T-helper 17 cell (primary cell): ENCODE data around the gene CDC42. TPM values are rescaled to one million over a fixed set of nuclear protein-coding genes. Genes with fewer than 3 reads are reported as not detected.
"Not testable (repeated sequence)": the region's sequence is repeated elsewhere in the genome, so short reads cannot be mapped to it uniquely, and the experiment has no call there.

Experiments
- ATAC-seq: fragments of 150-1000 bp; cut with Tn5 transposase; 2 replicates; pipeline ENCODE4 v1.10.0; 2021; ENCODE audit warnings: mild to moderate bottlenecking, moderate library complexity
- DNase-seq, 3 donors: peaks; one replicate each; pipeline versions ENCODE4 v3.0.0 to v3.0.0-alpha.2; 2020 to 2021
- H3K9me3 ChIP-seq: one replicate; pipeline ENCODE4 v1.7.0; 2013; ENCODE audit warnings: low read length, mild to moderate bottlenecking; ENCODE audit not compliant: control insufficient read depth, poor library complexity, severe bottlenecking
- H3K27ac Mint-ChIP-seq: one replicate; pipeline ENCODE4 v1.8.0; 2022; ENCODE audit warnings: mild to moderate bottlenecking, moderate library complexity, mixed read lengths
- H3K27me3 Mint-ChIP-seq: one replicate; pipeline ENCODE4 v1.8.0; 2022; ENCODE audit warnings: mixed read lengths
- H3K36me3 Mint-ChIP-seq: one replicate; pipeline ENCODE4 v1.8.0; 2022; ENCODE audit warnings: low read depth, mixed read lengths
- H3K4me1 Mint-ChIP-seq: one replicate; pipeline ENCODE4 v1.8.0; 2022; ENCODE audit warnings: mild to moderate bottlenecking, mixed read lengths
- H3K4me3 Mint-ChIP-seq: one replicate; pipeline ENCODE4 v1.8.0; 2022; ENCODE audit warnings: mild to moderate bottlenecking, moderate library complexity, mixed read lengths
- total RNA-seq, 4 donors: library from RNA in 2 of 4; stranded (reverse) in 2 of 4; gene quantifications; one replicate each; pipeline ENCODE4 v1.2.3 and lab custom pipeline; 2022 to 2026

The CDC42 gene
- total RNA-seq, 2 donors from 2014 or later = 371 to 385 TPM

GRCh38 chr1:22092026-22092768 is 39.7 kb downstream of the CDC42 start:
- H3K36me3 Mint-ChIP-seq = peaks cover 12% of the 10 kb centered on the region
- DNase-seq, H3K9me3 ChIP-seq, H3K27me3 Mint-ChIP-seq: not testable (repeated sequence)
- ATAC-seq = peak; percentile 83
- H3K4me3 Mint-ChIP-seq = peak overlapping the region; percentile 7
- peaks cover 49% of the 10 kb centered on the region for H3K4me1 Mint-ChIP-seq
- peak overlapping the region; percentile 90 for H3K27ac Mint-ChIP-seq

- Mint-ChIP-seq H3K4me3 (peak overlapping the region; percentile 43), H3K4me1 (peaks cover 44% of the 10 kb centered on the region), H3K36me3 (peaks cover 8% of the 10 kb centered on the region), H3K27me3 (no peaks in the 10 kb centered on the region), H3K27ac (peak overlapping the region; percentile 90)
- no peak for DNase-seq
- ATAC-seq = no peak
- H3K9me3 ChIP-seq = no peaks in the 10 kb centered on the region
These were observed 41.0 kb downstream of the CDC42 start for GRCh38 chr1:22093513-22093912.

DNA sequence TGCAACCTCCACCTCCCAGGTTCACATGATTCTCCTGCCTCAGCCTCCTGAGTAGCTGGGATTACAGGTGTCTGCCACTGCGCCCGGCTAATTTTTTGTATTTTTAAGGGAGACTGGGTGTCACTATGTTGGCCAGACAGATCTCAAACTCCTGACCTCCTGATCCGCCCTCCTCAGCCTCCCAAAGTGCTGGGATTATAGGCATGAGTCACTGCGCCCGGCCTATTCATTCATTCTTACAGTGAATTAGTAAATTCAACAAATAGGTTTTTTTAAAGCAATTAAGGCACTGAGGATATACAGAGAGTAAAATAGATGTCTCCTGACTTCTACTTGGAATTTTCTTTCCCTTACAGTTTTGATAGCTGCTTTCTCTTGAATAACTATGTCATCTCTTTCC is 43.5 kb downstream of the CDC42 start:
- no peaks in the 10 kb centered on the region for H3K9me3 ChIP-seq
- Mint-ChIP-seq H3K4me1 (peaks cover 32% of the 10 kb centered on the region), H3K36me3 (peaks cover 4% of the 10 kb centered on the region), H3K4me3 (no peak overlapping the region), H3K27ac (peak overlapping the region; percentile 88), H3K27me3 (no peaks in the 10 kb centered on the region)
- ATAC-seq (no peak), DNase-seq (no peak)

DNA sequence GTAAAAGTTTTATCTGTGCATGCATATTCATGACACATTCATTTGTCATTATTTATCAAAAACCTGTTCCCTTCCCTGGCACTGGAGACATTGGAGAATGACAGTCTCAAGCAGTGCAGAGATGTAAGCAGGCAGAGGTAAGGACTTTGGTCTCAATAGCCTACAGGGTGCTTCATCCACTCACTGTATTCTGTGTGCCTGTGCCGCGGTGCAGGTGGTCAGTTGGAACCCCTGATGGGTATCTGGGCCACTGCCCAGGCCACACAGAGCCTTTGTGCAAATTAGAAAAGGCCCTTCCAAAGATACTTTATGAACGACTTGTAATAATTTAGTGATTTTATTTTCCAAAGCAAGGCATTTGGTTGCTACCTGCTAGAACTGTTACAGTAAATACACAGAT is 44.0 kb downstream of the CDC42 start:
- peaks cover 31% of the 10 kb centered on the region for H3K4me1 Mint-ChIP-seq
- no peak overlapping the region for H3K4me3 Mint-ChIP-seq
- no peaks in the 10 kb centered on the region for H3K27me3 Mint-ChIP-seq
- DNase-seq (no peak), ATAC-seq (no peak)
- H3K9me3 ChIP-seq = no peaks in the 10 kb centered on the region
- H3K36me3 Mint-ChIP-seq = peaks cover 4% of the 10 kb centered on the region
- peak overlapping the region; percentile 88 for H3K27ac Mint-ChIP-seq

DNA sequence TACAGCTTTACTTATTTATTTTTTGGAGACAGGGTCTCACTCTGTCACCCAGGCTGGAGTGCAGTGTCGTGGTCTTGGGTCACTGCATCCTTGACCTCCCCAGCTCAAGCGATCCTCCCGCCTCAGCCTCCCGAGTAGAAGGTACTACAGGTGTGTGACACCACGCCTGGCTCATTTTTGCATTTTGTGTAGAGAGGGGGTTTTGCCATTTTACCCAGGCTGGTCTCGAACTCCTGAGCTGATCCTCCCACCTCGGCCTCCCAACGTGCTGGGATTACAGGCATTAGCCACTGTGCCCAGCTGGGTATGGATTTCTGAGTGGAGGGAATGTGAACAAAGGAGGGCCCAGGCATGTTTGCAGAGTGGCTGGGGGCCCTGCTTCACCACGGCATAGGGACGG is 46.2 kb downstream of the CDC42 start:
- no peaks in the 10 kb centered on the region for H3K9me3 ChIP-seq
- no peaks in the 10 kb centered on the region for H3K27me3 Mint-ChIP-seq
- ATAC-seq (no peak), DNase-seq (no peak)
- peaks cover 2% of the 10 kb centered on the region for H3K36me3 Mint-ChIP-seq
- no peak overlapping the region for H3K4me3 Mint-ChIP-seq
- H3K4me1 Mint-ChIP-seq = peaks cover 37% of the 10 kb centered on the region
- peak overlapping the region; percentile 88 for H3K27ac Mint-ChIP-seq

DNA sequence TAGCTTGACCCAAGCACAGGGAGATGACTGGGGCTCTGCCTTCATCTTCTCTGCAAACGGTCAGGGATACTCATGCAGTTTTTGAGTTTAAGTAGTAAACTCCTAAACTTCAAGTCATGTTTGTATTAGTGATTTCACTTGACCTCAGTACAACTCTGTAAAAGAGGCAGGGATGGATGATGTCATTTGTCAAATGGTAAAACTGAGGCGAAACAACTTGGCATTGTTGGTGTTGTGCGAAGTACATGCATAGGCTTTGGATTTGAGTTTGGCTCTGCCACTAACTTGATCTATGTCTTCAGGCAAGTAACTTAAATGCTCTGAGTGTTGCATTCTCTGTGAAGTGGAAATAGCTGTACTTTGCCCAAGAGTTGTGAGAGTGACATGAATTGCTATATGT is 47.7 kb downstream of the CDC42 start:
- ATAC-seq (no peak), DNase-seq (no peak)
- Mint-ChIP-seq H3K4me1 (peaks cover 49% of the 10 kb centered on the region), H3K27me3 (no peaks in the 10 kb centered on the region), H3K36me3 (peaks cover 2% of the 10 kb centered on the region), H3K4me3 (no peak overlapping the region), H3K27ac (peak overlapping the region; percentile 88)
- H3K9me3 ChIP-seq = no peaks in the 10 kb centered on the region

- H3K27ac Mint-ChIP-seq = peak overlapping the region; percentile 88
- H3K9me3 ChIP-seq = no peaks in the 10 kb centered on the region
- no peak for DNase-seq
- peaks cover 56% of the 10 kb centered on the region for H3K4me1 Mint-ChIP-seq
- ATAC-seq = no peak
- peaks cover 2% of the 10 kb centered on the region for H3K36me3 Mint-ChIP-seq
- H3K4me3 Mint-ChIP-seq = no peak overlapping the region
- no peaks in the 10 kb centered on the region for H3K27me3 Mint-ChIP-seq
These were observed 48.7 kb downstream of the CDC42 start for GRCh38 chr1:22101199-22101598.

GRCh38 chr1:22101995-22102394 is 49.5 kb downstream of the CDC42 start:
- Mint-ChIP-seq H3K4me3 (no peak overlapping the region), H3K4me1 (peaks cover 63% of the 10 kb centered on the region), H3K27ac (peak overlapping the region; percentile 91), H3K36me3 (peaks cover 2% of the 10 kb centered on the region), H3K27me3 (no peaks in the 10 kb centered on the region)
- H3K9me3 ChIP-seq = no peaks in the 10 kb centered on the region
- DNase-seq (no peak), ATAC-seq (no peak)

- peaks cover 60% of the 10 kb centered on the region for H3K4me1 Mint-ChIP-seq
- no peak for DNase-seq
- no peaks in the 10 kb centered on the region for H3K9me3 ChIP-seq
- H3K27me3 Mint-ChIP-seq = no peaks in the 10 kb centered on the region
- H3K27ac Mint-ChIP-seq = peak overlapping the region; percentile 91
- no peak overlapping the region for H3K4me3 Mint-ChIP-seq
- ATAC-seq = no peak
- peaks cover 2% of the 10 kb centered on the region for H3K36me3 Mint-ChIP-seq
These were observed 50.2 kb downstream of the CDC42 start for GRCh38 chr1:22102746-22103145.

DNA sequence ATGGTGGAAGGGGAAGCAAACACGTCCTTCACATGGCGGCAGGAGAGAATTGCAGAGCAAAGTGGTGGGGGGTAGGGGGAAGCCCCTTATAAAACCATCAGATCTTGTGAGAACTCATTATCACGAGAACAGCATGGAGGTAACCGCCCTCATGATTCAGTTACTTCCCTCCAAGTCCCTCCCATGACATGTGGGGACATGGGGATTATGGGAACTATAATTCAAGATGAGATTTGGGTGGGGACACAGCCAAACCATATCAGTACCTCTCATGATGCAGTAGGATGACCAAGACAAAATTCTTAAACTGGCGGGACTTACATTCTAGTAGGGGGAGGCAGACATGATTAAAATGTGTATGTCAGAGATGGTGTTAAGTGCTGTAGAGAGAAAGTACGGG is 51.6 kb downstream of the CDC42 start:
- H3K36me3 Mint-ChIP-seq = no peaks in the 10 kb centered on the region
- peak overlapping the region; percentile 73 for H3K4me3 Mint-ChIP-seq
- ATAC-seq (no peak), DNase-seq (no peak)
- H3K4me1 Mint-ChIP-seq = peaks cover 60% of the 10 kb centered on the region
- H3K27me3 Mint-ChIP-seq = no peaks in the 10 kb centered on the region
- no peaks in the 10 kb centered on the region for H3K9me3 ChIP-seq
- H3K27ac Mint-ChIP-seq = peak overlapping the region; percentile 91

- no peak for DNase-seq
- ATAC-seq = peak; percentile 79
These were observed 52.4 kb downstream of the CDC42 start for GRCh38 chr1:22104865-22105437.

DNA sequence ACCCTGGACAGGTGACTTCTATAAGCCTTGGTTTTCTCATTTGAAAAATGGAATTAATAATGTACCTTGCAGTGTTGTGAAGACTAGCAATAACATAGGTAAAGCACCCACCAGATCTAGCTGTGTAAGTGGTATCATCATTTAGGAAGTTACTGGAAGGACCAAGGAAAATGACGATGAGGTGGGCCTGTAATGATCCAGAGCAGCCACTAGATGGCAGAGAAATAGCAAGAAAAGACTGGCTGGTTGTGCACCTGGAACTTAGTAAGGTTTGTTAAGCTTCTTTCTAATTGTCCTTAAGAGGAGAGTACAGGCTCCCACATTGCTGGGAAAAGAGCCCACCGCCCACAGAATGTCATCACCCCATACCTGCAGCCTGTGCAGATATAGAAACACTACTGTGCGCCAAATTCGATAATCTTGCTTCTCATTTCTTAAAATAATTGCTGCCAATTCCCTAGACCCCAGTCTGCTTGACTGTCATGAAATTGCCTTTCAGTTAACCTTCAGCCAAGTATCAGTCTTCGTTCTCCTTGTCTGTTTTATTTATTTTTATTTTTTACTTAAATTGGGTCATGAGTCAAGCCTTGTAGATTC is 53.2 kb downstream of the CDC42 start:
- peak; percentile 69 for ATAC-seq

More at GRCh38 chr1:22104865-22105437, 52.4 kb downstream of the CDC42 start:
- no peaks in the 10 kb centered on the region for H3K9me3 ChIP-seq
- Mint-ChIP-seq H3K36me3 (no peaks in the 10 kb centered on the region), H3K4me3 (peak overlapping the region; percentile 73), H3K4me1 (peaks cover 59% of the 10 kb centered on the region), H3K27me3 (no peaks in the 10 kb centered on the region), H3K27ac (peak overlapping the region; percentile 91)

DNA sequence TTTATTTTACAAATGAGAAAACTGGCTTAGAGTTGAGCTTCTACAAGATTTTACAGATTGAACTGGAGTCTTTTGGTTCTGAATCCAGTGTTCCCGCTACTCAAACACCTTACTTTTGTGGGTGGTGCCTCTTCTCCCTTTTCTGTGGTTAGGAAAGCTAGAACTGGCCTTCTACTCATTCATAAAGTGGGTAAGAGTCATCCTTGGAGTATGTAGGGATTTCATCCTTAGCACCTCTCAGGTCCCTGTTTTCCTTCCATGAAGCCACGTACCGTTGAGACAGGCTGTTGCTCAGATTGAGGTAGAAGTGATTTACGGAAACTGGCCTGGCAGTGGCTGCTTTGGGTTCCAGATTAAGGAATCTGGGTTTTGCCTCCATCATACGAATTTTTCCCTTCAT is 54.6 kb downstream of the CDC42 start:
- DNase-seq (no peak), ATAC-seq (no peak)
- no peaks in the 10 kb centered on the region for H3K9me3 ChIP-seq
- H3K4me1 Mint-ChIP-seq = peaks cover 52% of the 10 kb centered on the region
- H3K4me3 Mint-ChIP-seq = no peak overlapping the region
- peak overlapping the region; percentile 91 for H3K27ac Mint-ChIP-seq
- no peaks in the 10 kb centered on the region for H3K27me3 Mint-ChIP-seq
- H3K36me3 Mint-ChIP-seq = no peaks in the 10 kb centered on the region

More for the DNA sequence above, 53.2 kb downstream of the CDC42 start:
- no peaks in the 10 kb centered on the region for H3K36me3 Mint-ChIP-seq
- H3K27ac Mint-ChIP-seq = peak overlapping the region; percentile 91
- peaks cover 54% of the 10 kb centered on the region for H3K4me1 Mint-ChIP-seq
- H3K4me3 Mint-ChIP-seq = peak overlapping the region; percentile 67
- DNase-seq = no peak
- no peaks in the 10 kb centered on the region for H3K27me3 Mint-ChIP-seq
- H3K9me3 ChIP-seq = no peaks in the 10 kb centered on the region
